CD4-positive, alpha-beta memory T cell (primary cell): ENCODE measurements around the gene ZCCHC13. TPM values are rescaled to one million over a fixed set of nuclear protein-coding genes. Genes with fewer than 3 reads are reported as not detected.

Experiments
- microRNA-seq: library from miRNA; unstranded; fragments of <30 nt; microRNA quantifications from one replicate; pipeline ENCODE4 v1.2.0, GENCODE V29; 2021; ENCODE audit warnings: borderline replicate concordance, borderline number of aligned reads, borderline microRNAs expressed, mixed read lengths
- polyA plus RNA-seq, 2 donors: library from polyadenylated mRNA; unstranded; fragments of 300-500 nt; fragmentation: Illumina TruSeq; gene quantifications; one replicate each; pipeline ENCODE4 v1.2.3, GENCODE V29; 2021
- total RNA-seq, 2 experiments: library from RNA; stranded (reverse); gene quantifications; one replicate each; pipeline ENCODE4 v1.2.3, GENCODE V29; 2021

The ZCCHC13 gene
- total and polyA plus RNA-seq, 4 experiments from 2014 or later, result not detected

Small RNAs within 50 kb of the gene (microRNA-seq; reads per million reads assigned to microRNA genes)
- 564 reads per million, percentile 83 among the genes with 10 or more reads in this experiment for gene MIR374A
- gene MIR545, result 0.96 reads per million

Other genes starting within 250 kb of the ZCCHC13 start
- under 1 TPM; 0.19 to 0.35 TPM for gene SLC16A2, start 117.3 kb downstream of the ZCCHC13 start, total RNA-seq
- under 1 TPM in 1 of 2 donors, not detected in 1; 0.07 TPM for gene SLC16A2, start 117.3 kb downstream of the ZCCHC13 start, polyA plus RNA-seq